Liver (tissue), 9 donors: ENCODE measurements around the gene FYB1. TPM values are rescaled to one million over a fixed set of nuclear protein-coding genes. Genes with fewer than 3 reads are reported as not detected.
A peak's percentile ranks its signal among the peaks of the same experiment; 100 is the strongest.

Experiments used
- DNase-seq: peaks from one replicate; pipeline ENCODE4 v3.0.0-alpha.2; 2017; ENCODE audit warnings: low spot score
- H3K27ac ChIP-seq, 2 donors: one replicate each; pipeline ENCODE4 v1.7.0; 2013; ENCODE audit warnings: inconsistent platforms in 2 of 2, low read length in 2 of 2, control low read depth in 1 of 2, low read depth in 1 of 2, mild to moderate bottlenecking in 1 of 2
- H3K27me3 ChIP-seq, 4 donors: one replicate each; pipeline versions ENCODE4 v1.6.1 to v1.7.0; 2013; ENCODE audit warnings: low read length in 3 of 4, inconsistent platforms in 1 of 4, mild to moderate bottlenecking in 1 of 4, moderate library complexity in 1 of 4; ENCODE audit not compliant: control insufficient read depth in 4 of 4, insufficient read depth in 4 of 4
- H3K36me3 ChIP-seq, 4 donors: one replicate each; pipeline versions ENCODE4 v1.6.1 to v1.7.0; 2013; ENCODE audit warnings: low read length in 3 of 4, mild to moderate bottlenecking in 3 of 4, low read depth in 1 of 4, moderate library complexity in 1 of 4; ENCODE audit not compliant: control insufficient read depth in 4 of 4, insufficient read depth in 3 of 4
- H3K4me1 ChIP-seq, 4 donors: one replicate each; pipeline versions ENCODE4 v1.6.1 to v1.7.0; 2013; ENCODE audit warnings: low read length in 3 of 4, mild to moderate bottlenecking in 3 of 4, moderate library complexity in 1 of 4; ENCODE audit not compliant: control insufficient read depth in 4 of 4, insufficient read depth in 4 of 4
- H3K4me3 ChIP-seq, 3 donors: one replicate each; pipeline versions ENCODE4 v1.6.1 to v1.7.0; 2013; ENCODE audit warnings: low read length in 3 of 3, control low read depth in 1 of 3, low read depth in 1 of 3, mild to moderate bottlenecking in 1 of 3
- H3K9ac ChIP-seq, 2 donors: one replicate each; pipeline ENCODE4 v1.7.0; 2013; ENCODE audit warnings: low read length in 2 of 2, mild to moderate bottlenecking in 2 of 2, moderate library complexity in 2 of 2, control low read depth in 1 of 2, low read depth in 1 of 2
- H3K9me3 ChIP-seq, 4 donors: one replicate each; pipeline versions ENCODE4 v1.6.1 to v1.7.0; 2013; ENCODE audit warnings: low read length in 3 of 4; ENCODE audit not compliant: control insufficient read depth in 4 of 4
- FOXA1 ChIP-seq: IDR thresholded peaks from 2 replicates; pipeline ENCODE4 v1.6.1; 2016; ENCODE audit warnings: antibody characterized with exemption
- FOXA2 ChIP-seq: IDR thresholded peaks from 2 replicates; pipeline ENCODE4 v1.6.1; 2016; ENCODE audit warnings: antibody characterized with exemption
- GABPA ChIP-seq, 2 donors: IDR thresholded peaks in 1 of 2; conservative IDR thresholded peaks in 1 of 2; 2 replicates each; pipeline ENCODE4 v1.6.1; 2016; ENCODE audit warnings: antibody characterized with exemption in 2 of 2, mild to moderate bottlenecking in 1 of 2, moderate library complexity in 1 of 2
- HNF4A ChIP-seq, 2 donors: conservative IDR thresholded peaks; 2 replicates each; pipeline ENCODE4 v1.6.1; 2016; ENCODE audit warnings: antibody characterized with exemption in 2 of 2, mild to moderate bottlenecking in 2 of 2
- HNF4G ChIP-seq: IDR thresholded peaks from 2 replicates; pipeline ENCODE4 v1.6.1; 2016; ENCODE audit warnings: antibody characterized with exemption
- NR2F2 ChIP-seq: IDR thresholded peaks from 2 replicates; pipeline ENCODE4 v1.6.1; 2016; ENCODE audit warnings: antibody characterized with exemption
- RAD21 ChIP-seq, 2 donors: IDR thresholded peaks; 2 replicates each; pipeline ENCODE4 v1.6.1; 2016; ENCODE audit warnings: antibody characterized with exemption in 2 of 2, mild to moderate bottlenecking in 2 of 2
- REST ChIP-seq: IDR thresholded peaks from 2 replicates; pipeline ENCODE4 v1.6.1; 2016; ENCODE audit warnings: antibody characterized with exemption, mild to moderate bottlenecking
- RXRA ChIP-seq, 2 donors: IDR thresholded peaks; 2 replicates each; pipeline ENCODE4 v1.6.1; 2017 to 2018; ENCODE audit warnings: antibody characterized with exemption in 2 of 2, mild to moderate bottlenecking in 1 of 2
- WGBS: extraction: QIAGEN DNeasy Blood & Tissue Kit; methylation state at CpG from one replicate; pipeline ENCODE4 v1.1.7; 2013; 5-methylcytosine and 5-hydroxymethylcytosine counted together
- polyA plus RNA-seq, 2 donors: library from polyadenylated mRNA; stranded (reverse) in 1 of 2; unstranded in 1 of 2; fragments of 200-250 nt in 1 of 2; fragments of >200 nt in 1 of 2; fragmentation: Nextera tagmentation in 1 of 2; extraction: Ambion mirVana in 1 of 2; gene quantifications; one replicate each; pipeline versions ENCODE4 v1.2.1 to v1.2.3, GENCODE V29; 2013 to 2015
- total RNA-seq, 2 donors: library from RNA; depleted of rRNA; stranded (reverse); fragments of >200 nt; gene quantifications; one replicate each; pipeline ENCODE4 v1.2.3, GENCODE V29; 2014
- TF ChIP-seq, protein P1 (sequence below): IDR thresholded peaks from 2 replicates; pipeline ENCODE4 v1.6.1; 2016; ENCODE audit warnings: antibody characterized with exemption
- TF ChIP-seq, protein P2 (sequence below): IDR thresholded peaks from 2 replicates; pipeline ENCODE4 v1.6.1; 2016; ENCODE audit warnings: antibody characterized with exemption
- TF ChIP-seq, protein P3 (sequence below): fragments of 150-350 bp; IDR thresholded peaks from 2 replicates; pipeline ENCODE4 v1.5.1; 2017; ENCODE audit warnings: improper control_type of control experiment, low read depth, low read length; ENCODE audit not compliant: missing input control
- TF ChIP-seq, protein P4 (sequence below): IDR thresholded peaks from 2 replicates; pipeline ENCODE4 v1.6.1; 2016; ENCODE audit warnings: antibody characterized with exemption
- donor health status: healthy.
- donor health status: healthy.
- donor health status: healthy.
- donor health status: healthy.
- donor health status: healthy.

Gene FYB1
- total and polyA plus RNA-seq, 4 donors: 2.3 to 14.6 (median 6.9) TPM

- TF ChIP-seq, protein P1, sequence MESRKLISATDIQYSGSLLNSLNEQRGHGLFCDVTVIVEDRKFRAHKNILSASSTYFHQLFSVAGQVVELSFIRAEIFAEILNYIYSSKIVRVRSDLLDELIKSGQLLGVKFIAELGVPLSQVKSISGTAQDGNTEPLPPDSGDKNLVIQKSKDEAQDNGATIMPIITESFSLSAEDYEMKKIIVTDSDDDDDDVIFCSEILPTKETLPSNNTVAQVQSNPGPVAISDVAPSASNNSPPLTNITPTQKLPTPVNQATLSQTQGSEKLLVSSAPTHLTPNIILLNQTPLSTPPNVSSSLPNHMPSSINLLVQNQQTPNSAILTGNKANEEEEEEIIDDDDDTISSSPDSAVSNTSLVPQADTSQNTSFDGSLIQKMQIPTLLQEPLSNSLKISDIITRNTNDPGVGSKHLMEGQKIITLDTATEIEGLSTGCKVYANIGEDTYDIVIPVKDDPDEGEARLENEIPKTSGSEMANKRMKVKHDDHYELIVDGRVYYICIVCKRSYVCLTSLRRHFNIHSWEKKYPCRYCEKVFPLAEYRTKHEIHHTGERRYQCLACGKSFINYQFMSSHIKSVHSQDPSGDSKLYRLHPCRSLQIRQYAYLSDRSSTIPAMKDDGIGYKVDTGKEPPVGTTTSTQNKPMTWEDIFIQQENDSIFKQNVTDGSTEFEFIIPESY: no peak
- TF ChIP-seq GABPA (IDR thresholded peaks at IDR 0.05 in 1 of 2, conservative IDR thresholded peaks at IDR 0.05 in 1 of 2): no peak
- TF ChIP-seq FOXA1: no peak
- TF ChIP-seq NR2F2: no peak
- no peak for TF ChIP-seq HNF4G
- TF ChIP-seq RAD21 (IDR thresholded peaks at IDR 0.05): no peak
- no peak for TF ChIP-seq HNF4A (conservative IDR thresholded peaks at IDR 0.05)
- TF ChIP-seq, protein P2, sequence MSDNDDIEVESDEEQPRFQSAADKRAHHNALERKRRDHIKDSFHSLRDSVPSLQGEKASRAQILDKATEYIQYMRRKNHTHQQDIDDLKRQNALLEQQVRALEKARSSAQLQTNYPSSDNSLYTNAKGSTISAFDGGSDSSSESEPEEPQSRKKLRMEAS: no peak
- TF ChIP-seq, protein P3, sequence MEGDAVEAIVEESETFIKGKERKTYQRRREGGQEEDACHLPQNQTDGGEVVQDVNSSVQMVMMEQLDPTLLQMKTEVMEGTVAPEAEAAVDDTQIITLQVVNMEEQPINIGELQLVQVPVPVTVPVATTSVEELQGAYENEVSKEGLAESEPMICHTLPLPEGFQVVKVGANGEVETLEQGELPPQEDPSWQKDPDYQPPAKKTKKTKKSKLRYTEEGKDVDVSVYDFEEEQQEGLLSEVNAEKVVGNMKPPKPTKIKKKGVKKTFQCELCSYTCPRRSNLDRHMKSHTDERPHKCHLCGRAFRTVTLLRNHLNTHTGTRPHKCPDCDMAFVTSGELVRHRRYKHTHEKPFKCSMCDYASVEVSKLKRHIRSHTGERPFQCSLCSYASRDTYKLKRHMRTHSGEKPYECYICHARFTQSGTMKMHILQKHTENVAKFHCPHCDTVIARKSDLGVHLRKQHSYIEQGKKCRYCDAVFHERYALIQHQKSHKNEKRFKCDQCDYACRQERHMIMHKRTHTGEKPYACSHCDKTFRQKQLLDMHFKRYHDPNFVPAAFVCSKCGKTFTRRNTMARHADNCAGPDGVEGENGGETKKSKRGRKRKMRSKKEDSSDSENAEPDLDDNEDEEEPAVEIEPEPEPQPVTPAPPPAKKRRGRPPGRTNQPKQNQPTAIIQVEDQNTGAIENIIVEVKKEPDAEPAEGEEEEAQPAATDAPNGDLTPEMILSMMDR: no peak
- no peak for TF ChIP-seq RXRA (IDR thresholded peaks at IDR 0.05)
- TF ChIP-seq FOXA2: no peak
- no peak for TF ChIP-seq REST
- WGBS: 35% methylated on average over 2 of the region's 2 CpGs
- Histone ChIP-seq H3K27me3 (no peaks in the 10 kb centered on the region), H3K4me3 (peak overlapping the region in 1 of 3 donors; percentile 39), H3K9ac (peak overlapping the region; percentile 72 to 78), H3K4me1 (peaks cover 8 to 34% (median 31%) of the 10 kb centered on the region in 4 donors), H3K9me3 (no peaks in the 10 kb centered on the region), H3K27ac (peak overlapping the region; percentile 20 to 42), H3K36me3 (no peaks in the 10 kb centered on the region)
- DNase-seq: no peak
Observed at GRCh38 chr5:39058178-39058921, 161.0 kb downstream of the FYB1 start.

GRCh38 chr5:39057734-39058133 is 161.6 kb downstream of the FYB1 start:
- WGBS: 6% methylated on average over 2 of the region's 2 CpGs
- no peak for DNase-seq
- Histone ChIP-seq H3K4me1 (peaks cover 8 to 32% (median 31%) of the 10 kb centered on the region in 4 donors), H3K9ac (peak overlapping the region; percentile 72 to 78), H3K27me3 (no peaks in the 10 kb centered on the region), H3K4me3 (peak overlapping the region in 2 of 3 donors; percentile 16 to 39), H3K27ac (peak overlapping the region in 1 of 2 donors; percentile 20), H3K9me3 (no peaks in the 10 kb centered on the region), H3K36me3 (no peaks in the 10 kb centered on the region)
- TF ChIP-seq, protein P2: no peak
- TF ChIP-seq, protein P1: no peak
- TF ChIP-seq FOXA2: no peak
- no peak for TF ChIP-seq GABPA (IDR thresholded peaks at IDR 0.05 in 1 of 2, conservative IDR thresholded peaks at IDR 0.05 in 1 of 2)
- TF ChIP-seq, protein P3: no peak
- no peak for TF ChIP-seq HNF4A (conservative IDR thresholded peaks at IDR 0.05)
- TF ChIP-seq, protein P4, sequence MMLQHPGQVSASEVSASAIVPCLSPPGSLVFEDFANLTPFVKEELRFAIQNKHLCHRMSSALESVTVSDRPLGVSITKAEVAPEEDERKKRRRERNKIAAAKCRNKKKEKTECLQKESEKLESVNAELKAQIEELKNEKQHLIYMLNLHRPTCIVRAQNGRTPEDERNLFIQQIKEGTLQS: no peak
- TF ChIP-seq RAD21 (IDR thresholded peaks at IDR 0.05): no peak
- TF ChIP-seq HNF4G: no peak
